HG02759 (cell line): ENCODE results near the gene MFAP2.
A peak's percentile ranks its signal among the peaks of the same experiment; 100 is the strongest.
"Not testable (repeated sequence)": the region's sequence is repeated elsewhere in the genome, so short reads cannot be mapped to it uniquely, and the experiment has no call there.

Source experiments
- ATAC-seq: cut with Tn5 transposase; IDR thresholded peaks from one replicate; pipeline ENCODE4 v1.9.1; 2021; ENCODE audit warnings: mild to moderate bottlenecking, moderate library complexity; ENCODE audit not compliant: unreplicated experiment

The MFAP2 gene

DNA sequence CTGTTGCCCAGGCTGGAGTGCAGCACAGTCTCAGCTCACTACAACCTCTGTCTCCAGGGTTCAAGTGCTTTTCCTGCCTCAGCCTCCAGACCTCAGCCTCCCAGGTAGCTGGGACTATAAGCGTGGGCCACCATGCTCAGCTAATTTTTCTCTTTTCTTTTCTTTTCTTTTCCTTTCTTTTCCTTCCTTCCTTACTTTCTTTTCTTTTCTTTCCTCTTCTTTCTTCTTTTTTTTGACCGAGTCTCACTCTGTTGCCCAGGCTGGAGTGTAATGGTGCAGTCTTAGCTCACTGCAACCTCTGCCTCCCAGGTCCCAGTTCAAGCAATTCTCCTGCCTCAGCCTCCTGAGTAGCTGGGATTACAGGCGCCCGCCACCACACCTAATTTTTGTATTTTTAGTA lies 16.3 kb downstream of the MFAP2 start:
- ATAC-seq: not testable (repeated sequence)

DNA sequence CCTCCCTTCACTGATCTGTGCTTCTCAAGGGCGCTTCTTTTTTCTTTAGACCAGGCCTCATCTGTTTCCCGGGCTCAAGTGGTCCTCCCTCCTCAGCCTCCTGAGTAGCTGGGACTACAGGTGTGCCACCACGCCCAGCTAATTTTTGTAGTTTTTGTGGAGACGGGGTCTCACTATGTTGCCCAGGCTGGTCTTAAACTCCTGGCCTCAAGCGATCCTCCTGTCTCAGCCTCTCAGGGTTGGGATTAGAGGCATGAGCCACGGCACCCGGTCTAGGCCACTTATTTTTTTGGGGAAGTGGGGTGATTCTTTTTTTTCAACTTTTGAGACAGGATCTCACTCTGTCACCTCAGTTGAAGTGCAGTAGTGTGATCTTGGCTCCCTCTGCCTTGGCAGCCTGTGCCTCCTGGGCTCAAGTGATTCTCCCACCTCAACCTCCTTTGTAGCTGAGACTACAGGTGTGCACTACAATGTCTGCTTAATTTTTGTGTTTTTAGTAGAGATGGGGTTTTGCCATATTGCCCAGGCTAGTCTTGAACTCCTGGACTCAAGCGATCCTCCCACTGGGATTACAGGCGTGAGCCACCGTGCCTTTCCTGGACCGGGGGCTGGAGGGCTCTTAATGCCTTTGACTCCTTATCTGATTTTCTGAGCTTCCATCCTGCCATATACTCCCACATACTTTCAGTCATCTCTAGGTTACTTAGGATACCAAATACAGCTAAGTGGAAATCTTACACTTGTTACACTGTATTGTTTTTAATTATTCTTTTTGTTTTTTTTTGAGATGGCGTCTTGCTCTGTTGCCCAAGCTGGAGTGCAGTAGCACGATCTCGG lies 18.9 kb downstream of the MFAP2 start:
- ATAC-seq: no peak

DNA sequence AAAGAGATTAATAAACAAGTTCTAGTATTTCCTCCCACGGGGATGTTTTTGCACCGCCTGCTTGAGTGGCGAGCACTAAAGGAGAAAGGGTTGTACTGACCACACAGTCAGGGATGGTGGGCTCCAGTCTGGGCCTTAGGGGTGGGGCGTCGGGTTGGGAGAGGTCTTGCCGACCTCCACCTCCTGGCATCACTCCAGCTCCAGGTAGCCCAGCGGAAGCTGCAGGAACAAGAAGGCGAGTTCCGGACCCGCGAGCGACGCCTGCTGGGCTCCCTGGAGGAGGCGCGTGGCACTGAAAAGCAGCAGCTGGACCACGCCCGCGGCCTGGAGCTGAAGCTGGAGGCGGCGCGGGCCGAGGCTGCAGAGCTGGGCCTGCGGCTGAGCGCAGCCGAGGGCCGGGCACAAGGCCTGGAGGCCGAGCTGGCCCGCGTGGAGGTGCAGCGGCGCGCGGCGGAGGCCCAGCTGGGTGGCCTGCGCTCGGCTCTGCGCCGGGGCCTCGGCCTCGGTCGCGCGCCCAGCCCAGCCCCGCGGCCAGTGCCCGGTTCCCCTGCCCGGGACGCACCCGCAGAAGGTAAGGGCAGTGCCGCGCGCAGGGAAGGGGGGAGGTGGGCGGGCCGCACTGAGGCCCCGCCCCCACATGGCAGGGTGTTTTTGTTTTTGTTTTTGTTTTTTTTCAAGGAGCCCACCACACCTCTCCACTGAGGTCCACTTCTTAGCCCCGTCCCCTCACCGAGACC lies 19.7 kb downstream of the MFAP2 start:
- peak; percentile 82 for ATAC-seq

DNA sequence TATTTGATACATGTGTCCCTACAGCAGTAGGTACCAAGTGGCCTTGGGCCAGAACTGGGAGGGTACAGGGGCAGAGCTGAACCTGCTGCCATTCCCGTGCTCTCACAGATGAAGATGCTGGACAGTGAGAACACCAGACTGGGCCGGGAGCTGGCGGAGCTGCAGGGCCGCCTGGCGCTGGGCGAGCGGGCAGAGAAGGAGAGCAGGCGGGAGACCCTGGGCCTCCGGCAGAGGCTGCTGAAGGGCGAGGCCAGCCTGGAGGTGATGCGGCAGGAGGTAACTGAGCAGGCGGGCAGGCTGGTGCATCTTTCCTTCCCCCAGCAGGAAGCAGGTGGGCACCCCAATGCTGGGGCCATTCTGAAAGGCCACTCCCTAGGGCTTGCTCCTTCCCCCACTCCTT lies 21.9 kb downstream of the MFAP2 start:
- ATAC-seq: no peak

DNA sequence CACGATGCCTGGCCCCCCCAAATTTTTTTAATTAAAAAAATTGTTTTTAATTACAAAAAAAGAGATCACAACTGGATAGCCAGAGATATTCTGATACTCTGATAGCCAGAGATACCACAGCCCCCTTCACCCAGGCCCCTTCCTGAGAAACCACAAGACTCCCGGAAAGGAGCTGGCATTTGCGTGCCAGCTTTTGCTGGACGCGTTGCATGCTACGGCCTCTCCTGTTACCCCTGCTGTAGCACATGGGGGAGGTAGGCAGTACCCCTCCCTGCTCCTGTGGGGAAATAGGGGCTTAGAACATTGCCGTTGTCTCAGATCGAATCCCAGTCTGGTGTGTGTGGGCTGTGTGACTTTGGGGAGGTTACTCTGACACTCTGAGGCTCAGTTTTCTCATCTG lies 22.7 kb downstream of the MFAP2 start:
- no peak for ATAC-seq

- no peak for ATAC-seq
Observed at GRCh38 chr1:16956775-16957174, 23.6 kb downstream of the MFAP2 start.

- no peak for ATAC-seq
Observed at GRCh38 chr1:16955186-16955585, 25.2 kb downstream of the MFAP2 start.

- no peak for ATAC-seq
Observed at GRCh38 chr1:16954579-16954978, 25.8 kb downstream of the MFAP2 start.

- ATAC-seq: not testable (repeated sequence)
Observed at GRCh38 chr1:16952376-16952775, 28.0 kb downstream of the MFAP2 start.

DNA sequence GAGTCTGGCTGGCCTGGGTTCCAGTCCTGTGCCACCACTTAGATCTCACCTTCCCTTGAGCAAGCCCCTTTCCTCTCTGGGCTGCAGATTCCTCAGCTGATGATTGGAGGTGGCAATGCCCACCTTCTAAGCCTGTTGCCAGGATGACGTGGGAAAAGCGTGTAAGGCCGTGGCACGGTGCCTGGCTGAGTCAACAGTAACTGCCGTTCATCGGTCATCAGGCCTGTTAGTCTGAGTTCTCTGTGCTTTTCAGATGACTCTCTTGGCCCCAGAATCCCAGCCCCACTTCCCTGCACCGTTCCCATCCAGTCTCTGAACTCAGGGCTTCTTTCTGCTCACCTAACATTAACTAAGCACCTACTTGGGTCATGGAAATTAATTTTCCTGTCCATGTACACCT lies 31.4 kb downstream of the MFAP2 start:
- not testable (repeated sequence) for ATAC-seq

GRCh38 chr1:16948282-16948891 lies 32.0 kb downstream of the MFAP2 start:
- not testable (repeated sequence) for ATAC-seq

- ATAC-seq: no peak
Observed at GRCh38 chr1:16946646-16947045, 33.8 kb downstream of the MFAP2 start.

DNA sequence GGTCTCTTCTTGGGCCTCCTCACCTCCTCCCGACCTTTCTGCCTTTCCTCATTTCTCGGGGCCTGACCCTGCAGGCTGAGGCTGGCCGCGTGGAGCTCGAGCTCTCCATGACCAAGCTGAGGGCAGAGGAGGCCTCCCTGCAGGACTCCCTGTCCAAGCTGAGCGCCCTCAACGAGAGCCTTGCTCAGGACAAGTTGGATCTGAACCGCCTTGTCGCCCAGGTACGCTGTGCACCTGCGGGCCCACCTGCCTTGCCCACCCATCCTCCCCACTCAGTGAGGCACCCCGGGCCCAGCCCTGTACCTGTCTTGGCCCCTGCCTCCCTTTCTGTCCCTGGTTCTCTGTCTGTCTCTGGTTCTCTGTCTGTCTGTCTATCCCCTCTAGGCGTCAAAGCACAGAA lies 34.2 kb downstream of the MFAP2 start:
- not testable (repeated sequence) for ATAC-seq

GRCh38 chr1:16945512-16945911 lies 34.9 kb downstream of the MFAP2 start:
- not testable (repeated sequence) for ATAC-seq

DNA sequence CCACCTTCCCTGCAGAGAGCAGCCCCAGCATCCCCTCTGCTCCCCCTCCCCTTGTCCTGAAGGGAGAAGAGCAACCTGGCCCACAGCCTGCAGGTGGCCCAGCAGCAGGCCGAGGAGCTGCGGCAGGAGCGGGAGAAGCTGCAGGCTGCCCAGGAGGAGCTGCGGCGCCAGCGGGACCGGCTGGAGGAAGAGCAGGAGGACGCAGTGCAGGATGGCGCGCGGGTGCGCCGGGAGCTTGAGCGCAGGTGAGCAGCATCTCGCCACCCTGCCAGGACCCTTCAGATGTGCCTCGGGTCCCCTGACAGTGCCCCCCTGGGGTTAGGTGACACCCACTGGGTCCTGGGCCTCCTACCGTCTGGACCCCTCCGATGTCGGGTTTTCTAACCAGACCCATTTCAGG lies 36.4 kb downstream of the MFAP2 start:
- ATAC-seq: no peak

GRCh38 chr1:16939386-16940180 lies 40.8 kb downstream of the MFAP2 start:
- ATAC-seq: not testable (repeated sequence)

DNA sequence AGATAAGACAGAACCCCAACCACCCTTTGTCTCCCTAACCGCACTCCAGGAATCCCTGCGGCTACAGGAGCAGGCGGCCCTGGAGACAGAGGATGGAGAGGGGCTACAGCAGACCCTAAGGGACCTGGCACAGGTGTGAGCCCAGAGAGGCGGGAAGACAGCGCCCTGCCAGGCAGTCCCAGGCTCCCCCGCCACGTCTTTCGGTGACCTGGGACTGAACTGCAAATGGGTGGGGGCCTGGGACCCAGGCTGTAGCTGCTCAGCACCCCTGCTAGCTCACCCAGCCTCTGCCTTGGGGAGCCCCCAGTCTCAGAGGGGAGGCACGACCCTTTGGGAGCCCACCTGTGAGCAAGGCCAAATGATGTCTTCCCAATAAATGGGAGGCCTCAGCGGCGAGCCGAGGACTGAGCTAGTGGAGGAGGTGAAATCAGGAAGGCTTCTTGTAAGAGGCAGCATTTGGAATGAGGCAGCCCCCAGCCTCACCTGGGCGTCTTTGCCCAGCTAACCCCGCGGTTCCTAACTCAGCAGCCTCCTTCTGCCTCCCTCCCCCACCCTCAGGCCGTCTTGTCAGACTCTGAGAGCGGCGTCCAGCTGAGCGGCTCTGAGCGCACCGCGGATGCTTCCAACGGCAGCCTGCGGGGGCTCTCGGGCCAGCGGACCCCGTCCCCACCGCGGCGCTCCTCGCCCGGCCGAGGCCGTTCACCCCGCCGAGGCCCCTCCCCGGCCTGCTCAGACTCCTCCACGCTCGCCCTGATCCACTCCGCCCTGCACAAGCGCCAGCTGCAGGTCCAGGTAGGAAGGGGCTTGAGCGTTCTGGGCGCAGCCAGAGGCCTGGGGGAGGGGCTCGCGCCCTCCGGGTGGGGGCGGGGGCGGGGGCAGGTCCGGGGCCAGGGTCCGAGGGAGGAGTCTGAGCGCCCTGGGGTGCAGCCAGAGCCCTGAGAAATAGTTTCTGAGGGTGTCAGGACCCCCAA lies 41.8 kb downstream of the MFAP2 start:
- ATAC-seq: no peak

DNA sequence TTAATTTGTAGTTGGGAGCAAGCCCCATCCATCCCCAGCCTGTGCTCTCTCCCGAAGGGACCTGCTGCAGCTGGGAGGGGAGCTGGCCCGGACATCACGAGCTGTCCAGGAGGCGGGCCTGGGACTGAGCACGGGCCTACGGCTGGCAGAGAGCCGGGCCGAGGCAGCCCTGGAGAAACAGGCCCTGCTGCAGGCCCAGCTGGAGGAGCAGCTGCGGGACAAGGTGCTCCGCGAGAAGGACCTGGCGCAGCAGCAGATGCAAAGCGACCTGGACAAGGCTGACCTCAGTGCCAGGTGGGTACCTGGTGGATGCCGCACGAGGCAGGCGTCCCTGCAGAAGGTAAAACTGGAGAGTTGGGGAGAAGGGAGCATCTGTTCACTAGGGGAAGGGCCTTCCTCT lies 43.8 kb downstream of the MFAP2 start:
- not testable (repeated sequence) for ATAC-seq

DNA sequence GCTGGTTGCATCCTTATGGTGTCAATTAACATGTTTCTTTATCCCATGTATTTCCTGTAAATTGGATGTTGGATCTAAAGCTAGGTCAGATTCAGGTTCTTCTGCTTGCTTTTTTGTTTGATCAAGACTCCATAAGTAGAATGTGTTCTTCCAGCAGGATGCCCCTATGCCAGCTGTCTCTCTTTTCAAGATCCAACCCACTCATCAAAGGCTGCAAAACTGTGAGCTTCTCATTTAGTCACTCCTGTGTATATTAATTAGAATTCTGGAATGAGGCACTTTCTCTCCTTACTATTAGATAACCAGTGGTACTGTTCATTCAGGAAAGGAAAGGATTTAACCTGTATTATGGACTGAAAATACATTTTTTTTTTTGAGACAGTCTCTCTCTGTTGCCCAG lies 46.5 kb downstream of the MFAP2 start:
- ATAC-seq: not testable (repeated sequence)
